Retinal pigment epithelial cell (primary cell): Measurements from ENCODE around the gene PRKAR1A.

Experiments used
- DNase-seq: peaks from one replicate; pipeline ENCODE4 v3.0.0-alpha.2; 2010; ENCODE audit warnings: low read depth
- H3K4me3 ChIP-seq: 2 replicates; pipeline ENCODE4 v1.5.1; 2011; ENCODE audit warnings: mild to moderate bottlenecking, low read length, control low read depth, moderate library complexity
- CTCF ChIP-seq: conservative IDR thresholded peaks from 2 replicates; pipeline ENCODE4 v1.5.1; 2011; ENCODE audit warnings: low read depth, low read length, control low read depth, inconsistent platforms

The PRKAR1A gene

DNA sequence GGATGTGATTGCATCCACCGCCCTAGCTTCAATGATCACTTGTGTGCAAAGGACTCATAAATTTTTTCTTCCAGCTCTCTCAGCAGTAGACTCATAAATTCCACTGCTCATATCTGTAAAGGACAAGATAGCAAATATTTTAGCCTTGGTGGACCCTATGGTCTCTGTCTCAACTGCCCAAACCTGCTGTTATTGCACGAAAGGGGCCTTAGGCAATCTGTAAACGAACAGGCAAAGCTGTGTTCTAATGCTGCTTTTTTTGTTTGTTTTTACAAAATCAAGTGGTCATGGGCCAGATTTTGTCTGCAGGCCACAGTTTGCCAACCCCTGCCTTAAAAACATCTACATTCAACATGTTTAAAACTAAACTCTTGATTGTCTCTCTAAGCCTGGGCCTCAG, 54.8 kb downstream of the PRKAR1A start:
- no peak for TF ChIP-seq CTCF
- DNase-seq: no peak

DNA sequence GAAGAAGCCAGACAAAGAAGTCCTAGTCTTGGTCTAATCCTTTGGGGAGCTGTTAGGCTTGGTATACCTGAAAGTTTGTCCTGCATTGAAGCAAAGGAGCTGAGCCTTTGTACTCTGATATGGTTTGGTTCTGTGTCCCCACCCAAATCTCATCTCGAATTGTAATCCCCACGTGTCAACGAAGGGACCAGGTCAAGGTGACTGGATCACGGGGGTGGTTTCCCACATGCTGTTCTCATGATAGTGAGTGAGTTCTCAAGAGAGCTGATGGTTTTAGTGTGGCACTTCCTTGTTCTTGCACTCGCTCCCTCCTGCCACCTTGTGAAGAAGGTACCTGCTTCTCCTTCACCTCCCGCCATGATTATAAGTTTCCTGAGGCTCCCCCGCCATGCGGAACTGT, 55.4 kb downstream of the PRKAR1A start:
- TF ChIP-seq CTCF: no peak
- DNase-seq: no peak
- no peak overlapping the region for H3K4me3 ChIP-seq

More for the DNA sequence above, 54.8 kb downstream of the PRKAR1A start:
- no peak overlapping the region for H3K4me3 ChIP-seq

- no peak overlapping the region for H3K4me3 ChIP-seq
- TF ChIP-seq CTCF: no peak
- no peak for DNase-seq
Observed at GRCh38 chr17:68568581-68568980, 56.4 kb downstream of the PRKAR1A start.

GRCh38 chr17:68569346-68569745, 57.1 kb downstream of the PRKAR1A start:
- DNase-seq: no peak
- no peak overlapping the region for H3K4me3 ChIP-seq
- TF ChIP-seq CTCF: no peak

GRCh38 chr17:68570526-68570925, 58.3 kb downstream of the PRKAR1A start:
- no peak for TF ChIP-seq CTCF
- no peak overlapping the region for H3K4me3 ChIP-seq
- no peak for DNase-seq

DNA sequence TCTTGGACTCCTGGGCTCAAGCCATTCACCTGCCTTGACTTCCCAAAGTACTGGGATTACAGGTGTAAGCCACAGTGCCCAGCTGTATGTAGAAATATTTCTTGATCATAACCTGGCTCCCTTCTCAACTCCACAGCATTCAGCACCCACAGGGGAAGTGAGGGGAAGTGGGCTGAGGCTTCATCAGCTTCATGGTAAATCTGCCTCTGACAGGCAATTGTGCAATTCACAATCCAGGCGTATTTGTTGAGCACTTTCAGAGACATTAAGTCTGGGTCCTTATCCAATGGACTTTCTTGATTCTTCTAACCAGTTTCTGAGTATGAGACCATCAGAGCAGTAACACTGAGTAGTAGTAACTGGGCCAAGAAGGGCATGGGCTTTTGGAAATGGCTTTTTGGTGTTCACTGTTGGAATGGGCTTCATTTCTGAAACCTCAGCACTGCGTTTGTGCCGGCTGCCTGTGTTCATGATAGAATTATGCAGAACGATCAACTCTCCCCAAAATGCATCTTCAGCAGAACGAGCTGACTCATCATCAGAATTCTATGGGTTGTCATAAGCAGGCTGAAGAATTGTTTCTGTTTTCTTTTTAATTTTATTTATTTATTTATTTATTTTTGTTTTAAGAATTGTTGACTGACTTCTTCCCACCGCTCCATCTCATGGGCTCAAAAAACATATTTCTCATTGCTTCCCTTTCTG, 60.1 kb downstream of the PRKAR1A start:
- H3K4me3 ChIP-seq: no peak overlapping the region
- TF ChIP-seq CTCF: no peak
- DNase-seq: no peak

GRCh38 chr17:68573338-68573737, 61.1 kb downstream of the PRKAR1A start:
- TF ChIP-seq CTCF: no peak
- DNase-seq: no peak
- no peak overlapping the region for H3K4me3 ChIP-seq
